HPDE6-E6E7 (cell line): Measurements from ENCODE around the gene CASP3.

Source experiments
- DNase-seq: peaks from one replicate; pipeline ENCODE4 v3.0.0; 2011; ENCODE audit warnings: missing footprints; ENCODE audit errors: extremely low spot score

The CASP3 gene

DNA sequence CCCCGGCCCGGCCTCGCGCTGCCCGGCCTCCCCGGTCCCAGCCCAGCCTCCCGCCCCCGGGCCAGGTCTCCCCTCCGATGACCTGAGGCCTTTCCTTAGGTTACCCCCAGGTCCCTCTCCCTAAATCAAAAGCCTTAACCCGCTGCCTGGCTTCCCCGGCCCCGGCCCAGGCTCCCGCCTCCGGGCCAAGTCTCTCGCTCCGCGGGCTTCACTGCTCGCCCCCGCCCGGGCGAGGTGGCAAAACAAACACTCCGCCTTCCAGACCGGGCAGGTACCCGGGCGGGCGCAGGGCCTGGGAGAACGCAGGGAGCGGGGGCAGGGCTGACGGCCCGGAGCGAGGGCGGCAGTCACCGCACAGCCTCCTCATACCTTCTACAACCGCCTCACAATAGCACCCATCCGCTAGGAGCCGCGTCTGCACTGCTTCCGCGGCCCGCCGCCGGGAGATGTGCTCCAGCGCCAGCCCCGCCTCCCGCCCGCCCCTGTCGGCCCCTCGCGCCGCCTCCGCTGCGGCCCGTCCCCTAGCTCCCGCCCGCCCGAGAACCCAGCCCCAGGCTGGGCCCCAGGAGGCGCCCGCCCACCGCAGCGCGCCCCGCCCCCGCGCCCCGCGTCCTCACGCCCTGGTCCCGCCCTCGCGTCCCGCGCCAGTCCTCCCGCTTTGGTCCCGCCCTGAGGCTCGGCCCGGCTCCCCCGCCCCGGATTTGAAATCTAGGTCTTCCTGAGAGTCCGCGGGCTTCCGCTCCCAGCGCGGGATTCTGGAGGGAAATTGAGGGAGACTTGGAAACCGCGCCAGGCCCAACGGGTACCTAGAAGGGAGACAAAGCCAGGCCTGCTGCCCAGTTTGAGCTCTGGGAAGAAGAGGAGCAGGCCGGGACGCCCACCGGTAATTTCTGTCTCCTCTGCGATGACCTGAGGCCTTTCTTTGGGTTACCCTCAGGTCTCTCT is at the start of gene CASP3, which contains the start of gene PRIMPOL:
TSS of gene CASP3 (minus strand) at position 422 of the 945 bp plus-strand sequence. CDS start 10,994 bp downstream, outside the sequence.
TSS of gene PRIMPOL (plus strand) at position 713 of the 945 bp plus-strand sequence. CDS start 7,403 bp downstream, outside the sequence.
- peak; percentile 76 for DNase-seq

DNA sequence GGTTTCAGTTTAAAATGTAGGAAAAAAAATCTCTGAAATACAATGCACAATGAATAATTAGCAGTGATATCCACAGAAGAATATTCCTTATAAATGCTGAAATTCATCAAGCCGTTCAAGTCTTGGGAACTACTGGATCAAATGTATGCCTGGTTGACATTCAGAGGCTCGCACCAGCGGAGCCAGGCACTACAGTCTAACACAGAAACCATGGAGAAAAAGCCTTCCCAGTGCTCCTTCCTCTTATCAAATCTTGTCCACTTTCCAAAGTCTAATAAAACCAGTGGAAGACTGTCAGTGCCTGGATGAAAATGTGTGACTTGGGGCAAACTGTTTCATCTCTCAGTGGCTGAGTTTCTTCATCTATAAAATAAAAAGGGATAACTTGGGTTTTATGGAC is 48.7 kb upstream of the CASP3 start:
- no peak for DNase-seq

DNA sequence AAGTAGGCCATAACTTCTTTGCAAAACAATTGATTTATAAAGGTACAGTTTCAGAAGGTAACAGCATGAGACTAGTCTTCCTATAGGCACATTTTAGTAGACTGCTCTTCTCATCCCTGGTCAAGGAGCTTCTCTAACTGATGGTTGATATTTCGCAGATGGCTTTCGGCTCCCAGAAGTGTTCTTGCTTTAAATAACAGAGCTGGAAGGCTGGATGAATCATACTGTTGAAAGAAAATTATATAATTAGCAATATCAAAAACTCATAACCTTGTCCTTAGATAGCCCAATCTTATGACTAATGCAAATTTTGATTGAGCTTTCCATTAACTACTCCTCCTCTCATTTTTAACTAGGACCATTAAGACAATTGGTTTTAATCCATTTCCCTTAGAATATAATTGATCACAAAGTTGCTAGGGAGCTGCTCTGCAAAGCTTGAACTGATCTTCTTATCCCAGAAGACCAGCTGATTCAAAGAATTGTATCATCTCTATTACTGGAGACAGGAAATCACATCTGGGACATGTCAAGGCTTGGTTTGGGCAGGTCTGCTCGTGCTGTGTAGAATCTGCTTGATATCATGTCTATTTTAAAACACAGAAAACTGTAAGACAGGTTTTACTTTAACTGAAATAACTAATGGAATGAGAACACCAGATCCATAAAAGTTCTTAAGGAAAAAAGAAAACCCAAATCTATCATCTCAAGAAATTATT is 46.1 kb upstream of the CASP3 start:
- peak; percentile 57 for DNase-seq

DNA sequence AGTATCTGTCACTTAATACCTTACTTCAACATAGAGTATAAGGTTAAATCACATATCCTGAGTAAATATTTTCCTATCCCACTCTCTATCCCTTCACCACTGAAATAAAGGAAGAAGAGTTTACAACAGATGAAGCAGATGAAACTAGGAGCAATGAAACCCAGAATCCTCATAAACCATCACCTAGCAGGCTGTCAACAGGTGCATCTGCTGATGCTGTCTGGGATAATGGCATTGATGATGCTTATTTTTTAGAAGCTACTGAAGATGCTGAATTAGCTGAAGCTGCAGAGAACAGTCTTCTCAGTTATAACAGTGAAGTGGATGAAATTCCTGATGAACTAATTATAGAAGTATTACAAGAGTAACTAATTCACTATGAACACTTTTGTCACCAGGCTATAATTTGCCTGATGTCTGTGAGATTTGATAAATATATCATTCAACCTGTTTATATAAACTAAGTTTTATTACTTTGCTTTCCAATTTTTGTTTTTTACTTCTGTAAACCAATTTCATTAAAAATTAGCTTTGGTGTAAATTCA is 45.2 kb upstream of the CASP3 start:
- DNase-seq: no peak

DNA sequence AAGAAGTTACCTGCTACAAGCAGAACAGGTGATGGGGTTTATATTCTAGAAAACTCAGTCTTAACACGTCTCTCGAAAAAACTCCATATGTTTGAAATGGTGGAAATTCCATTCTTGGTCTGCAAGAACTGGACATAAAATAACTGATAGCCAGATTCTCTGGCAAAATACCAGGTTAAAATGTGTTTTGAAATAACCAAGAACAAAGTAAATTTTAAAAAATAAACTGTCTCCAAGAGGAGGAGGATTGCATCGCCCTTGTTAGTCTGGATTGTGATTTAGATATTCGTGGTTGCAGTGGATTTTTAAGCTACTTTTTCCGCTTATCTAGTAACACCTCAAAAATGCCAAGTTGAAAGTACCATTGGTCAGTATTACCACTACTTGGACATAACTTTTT is 43.8 kb upstream of the CASP3 start:
- no peak for DNase-seq

DNA sequence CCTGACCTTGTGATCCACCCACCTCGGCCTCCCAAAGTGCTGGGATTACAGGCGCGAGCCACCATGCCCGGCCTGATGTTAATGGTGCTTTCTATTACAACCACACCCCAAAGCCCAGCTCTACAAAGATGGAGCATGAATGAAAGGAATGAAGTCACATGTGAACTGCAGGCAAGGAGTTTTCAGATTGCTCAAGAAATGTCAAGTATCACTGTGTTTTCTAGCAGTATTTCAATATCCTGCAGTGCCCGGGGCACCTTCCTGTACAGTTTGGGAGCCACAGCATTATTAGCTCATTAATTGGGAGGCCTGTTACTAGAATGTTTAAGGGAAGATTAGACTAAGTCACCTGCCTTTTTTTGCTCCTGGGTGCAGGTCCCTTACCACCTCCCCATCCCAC is 40.4 kb upstream of the CASP3 start:
- DNase-seq: no peak

DNA sequence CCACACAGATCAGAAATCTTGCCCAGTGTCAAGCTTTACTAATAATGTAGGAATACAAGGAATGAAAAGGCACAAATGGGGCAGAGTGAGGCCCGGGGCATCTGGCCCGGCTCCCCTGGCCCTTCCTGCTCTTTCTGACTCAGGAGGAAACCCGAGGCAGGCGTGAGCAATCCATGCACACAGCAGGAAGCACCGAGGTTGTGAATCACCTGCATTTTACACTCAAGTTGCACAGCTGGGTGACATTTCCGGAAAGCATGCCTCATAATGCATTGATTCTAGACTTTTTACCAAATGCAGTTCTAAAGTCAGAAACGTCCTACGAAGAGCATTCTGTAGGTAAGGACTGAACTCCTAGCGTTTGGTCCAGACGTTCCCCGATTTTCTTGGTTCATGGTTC is 39.2 kb upstream of the CASP3 start:
- peak; percentile 96 for DNase-seq

DNA sequence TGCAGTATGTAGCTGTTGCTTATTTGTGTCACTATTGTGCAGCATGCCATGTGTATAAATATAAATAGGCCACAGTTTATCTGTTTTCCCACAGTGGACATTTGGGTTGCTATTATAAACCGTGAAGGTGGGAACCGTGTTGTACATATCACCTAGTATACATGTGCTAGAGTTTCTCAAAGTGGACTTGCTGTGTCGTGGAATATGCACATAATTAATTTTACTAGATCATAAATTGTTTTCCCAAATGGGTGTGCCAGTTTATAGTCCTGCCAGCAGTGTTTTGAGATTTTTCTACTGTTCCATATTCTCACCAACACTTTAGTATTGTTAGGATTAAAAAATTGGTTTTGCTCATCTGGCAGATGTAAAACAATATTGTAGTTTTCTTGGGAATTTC is 38.8 kb upstream of the CASP3 start:
- DNase-seq: no peak

DNA sequence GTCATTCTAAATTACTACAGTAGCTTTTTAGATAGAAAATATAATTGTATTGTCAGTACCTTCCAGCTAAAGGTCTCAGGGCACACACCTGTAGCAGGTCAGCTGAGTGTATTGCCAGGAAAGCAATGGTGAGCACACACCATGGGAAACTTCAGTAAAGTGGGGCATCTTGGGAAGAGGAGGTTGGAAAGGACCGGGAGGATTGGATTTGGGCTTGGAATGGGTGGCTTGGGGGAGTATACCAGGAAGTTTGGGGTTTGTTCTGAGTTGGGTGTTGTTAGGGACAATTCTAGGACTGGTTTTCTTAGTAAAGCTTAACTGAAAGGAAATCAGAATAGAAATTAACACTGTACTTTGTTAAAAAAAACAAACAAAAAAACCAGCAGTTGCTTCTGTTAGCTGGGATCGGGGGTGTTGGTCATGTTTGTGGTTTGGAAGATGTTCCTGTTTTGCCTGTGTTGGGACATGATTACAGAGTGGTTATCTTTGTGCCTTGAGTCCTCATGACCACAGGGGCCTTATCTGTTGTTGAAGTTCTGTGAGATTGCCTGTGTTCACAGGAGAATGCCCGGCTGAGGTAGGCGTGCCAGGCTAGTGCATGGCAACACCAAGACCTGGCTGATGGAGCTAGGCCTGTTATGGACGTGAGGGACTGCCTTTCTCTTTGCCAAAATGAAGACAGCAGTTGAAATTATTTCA is 35.4 kb upstream of the CASP3 start:
- no peak for DNase-seq

DNA sequence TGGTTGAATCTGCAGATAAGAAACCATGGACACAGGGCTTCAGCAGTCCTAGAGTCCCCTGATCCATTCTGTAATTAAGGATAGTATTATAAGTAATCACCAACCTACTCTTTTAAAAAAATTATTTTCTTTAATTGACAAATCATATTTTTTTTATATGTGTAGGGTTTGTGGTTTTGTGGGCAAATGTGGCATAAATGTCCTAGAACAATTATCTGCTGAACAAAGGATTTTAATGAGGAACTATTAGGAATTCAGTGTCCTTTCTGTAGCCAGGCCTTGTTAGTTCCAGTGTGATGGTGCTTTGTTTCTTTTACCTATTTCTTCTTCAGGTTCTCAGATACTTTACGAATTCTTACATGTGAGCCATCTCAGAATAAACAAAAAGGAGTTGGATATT is 32.7 kb upstream of the CASP3 start:
- no peak for DNase-seq

DNA sequence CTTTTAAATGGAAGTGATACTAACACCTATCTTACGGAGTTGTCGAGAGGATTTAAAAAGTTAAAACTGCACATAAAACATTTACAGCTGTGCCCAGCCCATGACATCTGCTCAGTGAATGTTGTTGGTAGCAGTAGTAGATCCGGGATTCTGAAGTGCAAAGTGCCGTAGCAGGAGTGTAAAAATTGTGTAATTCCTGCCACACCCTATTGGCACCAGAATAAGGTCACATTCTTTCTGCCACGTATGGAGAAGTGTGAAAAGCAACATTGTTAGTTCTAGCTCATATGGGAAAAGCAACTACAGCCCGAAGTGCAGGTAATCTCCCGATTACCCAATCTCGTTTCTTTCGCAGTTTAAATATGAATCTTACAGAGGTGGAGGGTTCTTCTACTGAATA is 31.5 kb upstream of the CASP3 start:
- DNase-seq: no peak

DNA sequence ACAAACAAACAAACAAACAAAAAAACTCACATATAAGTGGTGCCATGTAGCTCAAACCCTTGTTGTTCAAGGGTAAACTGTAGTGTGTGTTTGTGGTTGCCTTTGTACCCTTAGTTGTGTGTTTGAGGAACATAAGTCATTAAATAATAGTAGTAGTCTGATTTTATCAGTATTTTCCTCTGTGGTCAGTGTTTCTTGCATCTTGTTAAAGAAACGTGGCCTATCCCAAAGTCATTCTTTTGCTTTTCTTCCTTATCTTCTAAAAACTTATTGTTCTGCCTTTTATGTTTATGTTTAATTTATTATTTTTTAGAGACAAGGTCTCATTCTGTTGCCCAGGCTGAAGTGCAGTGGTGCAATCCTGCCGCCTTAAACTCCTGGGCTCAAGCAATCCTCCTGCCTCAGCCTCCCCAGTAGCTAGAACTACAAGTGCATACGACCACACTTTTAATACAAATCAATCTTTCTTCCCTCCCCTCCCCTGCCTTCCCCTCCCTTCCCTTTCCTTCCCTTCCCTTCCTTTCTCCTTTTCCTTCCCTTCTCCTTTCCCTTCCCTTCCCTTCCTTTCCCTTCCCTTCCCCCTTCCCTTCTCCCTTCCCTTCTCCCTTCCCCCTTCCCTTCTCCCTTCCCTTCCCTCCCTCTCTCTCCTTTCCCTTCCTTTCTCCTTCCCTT is 26.7 kb upstream of the CASP3 start:
- no peak for DNase-seq

DNA sequence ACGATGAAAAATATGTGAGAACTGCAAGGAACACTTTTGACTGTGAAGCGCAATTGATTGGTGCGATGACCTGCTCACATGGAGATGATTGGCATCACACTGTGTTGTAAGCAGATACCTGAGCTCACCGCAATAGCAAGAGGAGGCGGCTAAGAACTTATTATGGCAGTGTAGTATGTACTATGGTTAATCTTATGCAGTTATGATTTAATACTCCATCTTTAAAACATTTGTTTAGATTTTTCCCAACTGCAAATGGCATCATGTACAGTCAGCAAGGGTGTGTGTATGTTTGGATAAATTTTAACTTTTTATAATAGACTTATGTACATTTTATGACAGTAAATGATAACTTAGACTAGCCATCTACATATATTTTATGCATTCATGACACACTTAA is 25.8 kb upstream of the CASP3 start:
- no peak for DNase-seq

DNA sequence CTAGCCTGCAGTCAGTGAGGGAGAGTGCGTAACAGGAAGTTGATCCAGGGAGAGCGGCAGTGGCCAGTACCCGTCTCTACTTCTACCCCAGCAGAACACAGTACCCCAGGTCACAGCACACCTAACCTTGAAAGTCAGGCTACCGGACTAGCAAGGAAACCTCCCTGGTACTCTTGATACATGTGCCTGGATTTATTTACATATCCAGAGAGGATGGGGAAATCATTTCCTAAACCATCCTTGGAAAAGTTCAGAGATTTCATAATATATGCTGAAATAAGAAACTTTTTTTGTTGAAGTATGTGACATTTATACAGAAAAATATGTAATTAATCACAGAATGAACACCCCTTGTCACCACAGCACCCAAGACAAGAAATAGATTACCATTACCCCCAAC is 24.8 kb upstream of the CASP3 start:
- no peak for DNase-seq

DNA sequence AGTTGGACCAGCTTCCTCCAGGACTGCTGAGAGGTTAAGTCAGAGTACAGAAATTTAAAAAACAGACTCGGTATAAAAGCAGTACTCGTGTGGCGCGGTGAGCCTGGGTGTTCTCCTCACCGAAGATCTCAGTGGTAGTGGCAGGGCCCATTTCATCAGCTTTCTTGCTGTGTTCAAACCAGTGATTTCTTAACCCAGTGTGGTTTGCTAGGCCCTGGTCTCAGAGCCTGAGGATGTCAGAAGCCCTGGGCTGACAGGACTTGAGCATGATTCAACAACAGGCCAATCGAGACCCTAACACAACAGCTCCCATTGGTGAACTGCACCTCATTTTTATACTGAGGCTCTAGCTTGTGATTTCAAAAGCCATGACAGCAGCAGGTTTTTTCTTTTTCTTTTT is 23.5 kb upstream of the CASP3 start:
- DNase-seq: no peak

DNA sequence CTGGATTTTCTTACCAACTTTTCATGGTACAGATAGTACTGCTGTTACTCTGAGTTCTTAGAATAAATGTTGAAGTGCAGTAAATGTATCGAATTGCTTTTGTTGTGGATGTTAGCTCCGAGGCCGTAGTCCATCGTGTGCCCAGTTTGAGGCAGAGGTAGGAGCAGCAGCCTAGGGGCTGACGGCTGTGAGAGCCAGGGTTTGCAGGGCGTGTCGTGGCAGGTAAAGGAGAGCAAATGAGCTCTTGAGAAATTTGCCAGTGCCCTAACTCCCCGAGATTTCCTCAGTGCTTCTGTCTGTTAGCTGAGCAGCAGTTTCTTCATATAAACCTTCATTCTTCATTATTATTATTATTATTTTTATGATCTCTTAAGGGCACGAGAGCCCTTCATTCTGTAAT is 21.9 kb upstream of the CASP3 start:
- no peak for DNase-seq

DNA sequence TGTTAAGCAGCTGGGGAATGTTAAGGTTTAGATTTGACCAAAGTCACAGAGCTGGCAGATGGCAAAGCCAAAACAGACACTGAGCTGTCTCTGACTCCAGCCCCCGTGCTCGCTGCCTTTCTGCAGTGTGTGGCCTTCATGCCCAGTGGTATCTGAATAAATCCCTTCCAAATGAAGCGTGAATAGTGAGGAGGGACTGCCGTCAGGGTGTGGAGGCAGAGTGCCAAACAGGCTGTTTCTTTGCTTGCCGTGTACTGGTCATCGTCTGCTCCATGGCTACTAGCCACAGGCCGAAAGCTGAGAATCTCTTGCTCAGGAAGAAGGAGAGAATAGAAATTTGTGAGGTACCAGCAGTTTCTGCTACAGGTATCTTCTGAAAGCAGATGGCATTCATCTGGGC is 20.0 kb upstream of the CASP3 start:
- DNase-seq: no peak

DNA sequence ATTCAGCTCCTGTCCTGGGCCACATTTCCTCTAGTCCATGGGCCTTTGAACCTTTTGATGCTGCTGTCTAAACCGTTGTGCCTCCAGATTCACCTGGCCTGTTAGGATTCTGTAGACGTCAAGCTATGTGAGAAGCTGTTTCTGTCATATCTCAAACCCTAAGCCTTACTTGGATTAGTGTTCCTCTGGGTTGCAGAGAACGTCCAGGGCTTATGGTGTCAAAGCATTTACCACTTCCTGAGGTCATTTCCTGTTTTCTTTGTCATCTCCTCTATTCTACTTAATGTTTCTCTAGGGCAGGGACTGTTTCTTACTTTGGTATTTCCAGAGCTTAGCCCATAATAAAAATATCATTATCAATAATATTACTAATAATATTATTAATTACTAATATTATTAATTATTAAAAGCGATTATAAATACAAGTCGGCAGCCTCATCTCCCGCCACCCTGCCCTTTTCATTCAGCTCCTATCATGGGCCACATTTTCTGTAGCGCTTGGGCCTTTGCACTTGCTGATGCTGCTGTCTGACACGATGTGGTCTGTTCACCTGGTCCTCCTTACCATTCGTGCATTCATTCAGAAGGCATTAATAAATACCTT is 19.4 kb upstream of the CASP3 start:
- DNase-seq: no peak

DNA sequence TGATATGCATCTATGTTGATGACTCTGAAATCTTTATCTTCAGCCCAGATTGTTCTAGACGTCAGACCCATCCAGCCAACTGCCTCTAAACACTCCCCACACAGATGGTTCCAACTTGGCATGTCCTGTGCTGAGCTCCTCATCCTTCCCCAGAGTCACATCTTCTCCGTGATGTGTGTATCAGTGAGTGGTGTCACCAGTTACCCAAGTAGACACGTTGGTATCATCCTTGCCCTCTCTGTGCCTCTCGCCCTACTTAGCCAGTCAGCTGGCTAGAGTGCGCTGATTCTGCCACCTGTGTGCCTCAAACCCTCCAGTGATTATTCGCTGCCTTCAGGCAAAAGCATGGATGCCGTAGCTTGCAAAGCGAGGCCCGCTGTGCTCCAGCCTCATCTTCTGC is 18.8 kb upstream of the CASP3 start:
- DNase-seq: no peak

DNA sequence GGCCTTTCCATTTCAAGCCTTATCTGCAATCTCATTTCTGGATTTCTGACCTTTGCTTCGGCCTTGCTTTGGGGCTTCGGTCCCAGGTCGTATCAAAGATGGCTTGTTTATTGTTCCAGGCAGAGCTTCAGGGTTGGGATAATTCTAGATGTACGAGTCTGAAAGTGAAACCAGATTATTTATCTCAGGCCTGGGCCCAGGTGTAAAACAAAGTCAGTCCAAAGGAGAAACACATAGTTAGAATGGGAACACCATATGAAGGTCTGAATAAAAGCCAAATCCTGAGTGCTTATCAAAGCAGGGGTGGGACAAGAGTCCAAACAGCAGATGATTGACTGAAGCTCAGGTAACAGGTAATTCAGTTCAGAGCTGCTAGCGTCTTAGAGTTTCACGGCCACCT is 17.4 kb upstream of the CASP3 start:
- no peak for DNase-seq
